ENCODE data around the gene PACRG.

Gene PACRG

DNA sequence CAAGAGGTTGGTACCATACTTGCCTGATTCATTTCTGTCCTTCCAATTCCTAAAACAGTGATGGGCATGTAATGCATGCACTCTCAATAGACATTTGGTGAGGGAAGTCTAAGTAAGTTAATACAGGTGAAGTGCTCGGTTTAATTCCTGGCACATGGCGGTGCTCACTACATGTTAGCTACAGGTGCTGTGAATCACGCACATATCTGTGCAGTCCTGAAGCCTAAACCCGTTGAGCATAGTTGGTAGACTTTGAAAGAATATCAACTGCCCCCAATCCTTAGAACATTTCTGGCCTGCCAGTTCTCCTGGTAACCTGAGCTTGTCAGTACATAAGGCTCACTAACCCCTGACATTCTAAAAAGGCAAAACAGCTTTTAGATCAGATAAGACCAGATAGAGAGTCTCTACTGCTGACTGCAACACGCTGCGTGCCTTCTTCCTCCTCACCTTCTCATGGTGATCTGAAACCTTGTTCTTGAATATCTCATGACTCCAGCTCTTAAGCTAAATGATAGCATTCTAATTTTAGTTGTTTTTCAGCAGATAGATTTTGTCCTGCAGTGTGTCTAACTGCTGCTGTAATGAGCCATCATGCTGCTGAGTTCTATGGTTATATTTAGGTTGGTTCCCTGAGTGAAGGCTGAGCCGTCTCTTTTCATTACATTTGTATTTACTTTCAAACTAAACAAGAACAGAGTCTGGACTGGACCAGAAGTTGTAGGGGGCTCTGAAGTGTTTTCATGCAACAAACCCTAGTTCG lies 358.3 kb downstream of the PACRG start:
- no peak for DNase-seq (ENCODE audit: low read depth)

GRCh38 chr6:163086624-163086920 lies 358.8 kb downstream of the PACRG start:
- no peak for DNase-seq (ENCODE audit: low read depth)

DNA sequence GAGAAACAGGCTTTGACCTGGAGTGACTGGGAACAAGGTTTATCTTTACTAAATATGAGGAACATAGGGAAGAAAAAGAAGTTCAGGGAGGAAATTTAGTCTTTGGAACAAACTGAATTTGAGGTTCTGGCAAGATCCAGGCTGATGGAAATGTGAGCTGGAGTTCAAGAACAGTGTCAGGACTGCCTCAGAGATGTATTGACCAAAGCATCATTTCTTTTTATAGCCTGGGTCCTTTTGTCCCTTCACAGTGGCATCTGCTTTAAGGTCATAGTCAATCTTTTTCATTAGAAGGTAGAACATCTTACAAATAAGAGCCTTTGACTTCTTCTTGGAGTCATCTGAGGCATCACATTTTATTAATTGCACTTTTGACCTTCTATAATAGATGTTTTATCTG lies 360.2 kb downstream of the PACRG start:
- DNase-seq (ENCODE audit: low read depth) = no peak

DNA sequence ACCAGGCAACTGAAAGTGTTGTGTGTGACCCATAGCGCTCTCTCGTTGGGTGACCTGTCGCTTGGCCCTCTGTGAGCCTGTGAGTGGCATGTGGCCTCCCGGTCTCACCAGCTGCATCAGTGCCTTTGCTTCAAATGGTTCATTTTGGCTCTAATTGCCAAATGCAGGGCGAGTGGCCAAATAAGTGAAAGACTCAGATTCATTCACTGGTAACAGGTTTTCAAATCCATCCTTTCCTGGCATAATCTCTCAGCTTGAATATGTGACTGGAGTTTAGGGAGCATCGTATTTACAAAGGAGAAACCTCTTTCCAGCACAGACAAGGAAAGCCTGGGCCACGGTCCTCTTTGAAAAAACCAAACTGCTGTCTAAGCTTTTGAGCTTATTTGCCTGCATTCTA lies 365.1 kb downstream of the PACRG start:
- no peak for DNase-seq (ENCODE audit: low read depth)

DNA sequence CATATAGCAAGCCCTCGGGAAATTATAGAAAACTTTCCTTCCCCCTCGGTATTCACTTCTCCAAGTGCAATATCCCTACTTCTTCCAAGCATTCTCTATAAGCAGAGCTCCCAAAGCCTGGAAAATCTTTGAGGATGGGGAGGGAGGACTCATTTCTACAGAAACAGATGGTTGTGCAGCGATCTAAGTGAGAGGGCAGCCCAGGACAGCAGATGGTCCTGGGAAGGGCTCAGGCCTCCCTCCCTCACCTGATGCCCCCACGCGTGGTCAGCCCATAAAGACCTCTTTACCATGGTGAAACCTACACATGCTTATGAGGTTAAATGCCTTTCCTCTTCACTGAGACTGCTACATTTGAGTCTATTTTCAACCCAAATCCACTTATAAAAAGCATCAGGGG lies 367.1 kb downstream of the PACRG start:
- no peak for DNase-seq (ENCODE audit: low read depth)

DNA sequence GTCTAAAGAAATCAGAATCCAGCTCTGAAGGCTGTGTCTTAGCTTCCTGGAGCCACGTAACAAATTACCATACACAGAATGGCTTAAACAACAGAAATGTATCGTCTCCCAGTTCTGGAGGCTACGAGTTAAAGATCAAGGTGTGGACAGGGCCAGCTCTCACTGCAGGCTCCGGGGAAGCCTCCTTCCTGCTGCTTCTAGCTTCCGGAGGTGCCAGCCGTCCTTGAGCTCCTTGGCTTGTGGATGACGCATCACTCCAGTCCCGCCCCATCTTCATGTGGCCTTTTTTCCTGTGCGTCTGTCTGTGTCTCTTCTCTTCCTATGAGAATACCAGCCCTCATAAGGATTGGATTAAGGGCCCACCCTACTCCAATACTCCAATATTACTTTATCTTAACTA lies 367.6 kb downstream of the PACRG start:
- no peak for DNase-seq (ENCODE audit: low read depth)

- no peak for DNase-seq (ENCODE audit: low read depth)
Measured at GRCh38 chr6:163098827-163099479, 371.2 kb downstream of the PACRG start.

DNA sequence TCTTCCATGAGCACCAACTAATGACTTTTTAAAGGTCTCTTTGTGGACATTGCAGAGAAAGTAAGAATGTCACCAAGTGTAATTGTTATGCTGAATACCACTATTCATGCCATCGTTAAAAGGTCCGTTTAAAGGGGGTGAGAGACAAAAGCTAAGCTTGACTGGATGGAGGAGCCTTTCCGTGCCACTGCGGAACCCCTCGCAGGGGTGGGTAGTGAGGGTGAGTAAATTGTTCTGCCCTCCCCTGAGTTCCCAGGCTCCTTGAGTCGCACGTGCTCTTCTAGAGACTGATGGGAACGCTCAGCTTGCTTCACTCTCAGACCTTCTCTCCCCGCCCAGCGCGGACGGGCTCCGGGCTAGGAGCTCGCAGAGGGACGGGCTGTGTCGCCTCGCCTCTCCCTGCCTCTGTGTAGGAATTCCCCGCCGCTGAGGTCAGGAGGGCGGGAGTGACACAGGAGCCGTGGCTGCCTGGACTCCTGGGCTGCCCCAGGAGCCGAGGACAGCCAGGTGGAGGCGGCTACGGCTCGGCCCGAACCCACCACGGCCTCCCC lies 371.9 kb downstream of the PACRG start:
- DNase-seq (ENCODE audit: low read depth) = no peak

DNA sequence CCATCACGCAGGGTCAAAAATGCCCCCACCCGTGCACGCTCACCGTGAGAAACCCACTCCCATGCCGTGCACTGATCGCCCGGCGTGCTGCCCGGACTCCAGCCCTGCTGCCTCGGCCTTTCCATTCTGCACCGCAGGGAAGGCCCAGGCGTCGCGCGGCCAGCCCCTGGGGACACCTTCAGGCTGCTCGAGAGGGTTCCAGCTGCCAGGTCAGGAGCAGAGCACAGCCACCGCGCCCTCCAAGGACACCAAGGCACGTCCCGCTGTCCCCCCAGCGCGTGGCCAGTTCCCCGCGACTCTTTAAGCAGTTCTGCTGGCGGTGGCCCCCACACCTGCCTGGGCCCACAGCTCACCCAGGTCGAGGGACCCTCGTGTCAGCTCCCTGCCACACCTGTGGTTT lies 372.5 kb downstream of the PACRG start:
- DNase-seq (ENCODE audit: low read depth) = no peak

DNA sequence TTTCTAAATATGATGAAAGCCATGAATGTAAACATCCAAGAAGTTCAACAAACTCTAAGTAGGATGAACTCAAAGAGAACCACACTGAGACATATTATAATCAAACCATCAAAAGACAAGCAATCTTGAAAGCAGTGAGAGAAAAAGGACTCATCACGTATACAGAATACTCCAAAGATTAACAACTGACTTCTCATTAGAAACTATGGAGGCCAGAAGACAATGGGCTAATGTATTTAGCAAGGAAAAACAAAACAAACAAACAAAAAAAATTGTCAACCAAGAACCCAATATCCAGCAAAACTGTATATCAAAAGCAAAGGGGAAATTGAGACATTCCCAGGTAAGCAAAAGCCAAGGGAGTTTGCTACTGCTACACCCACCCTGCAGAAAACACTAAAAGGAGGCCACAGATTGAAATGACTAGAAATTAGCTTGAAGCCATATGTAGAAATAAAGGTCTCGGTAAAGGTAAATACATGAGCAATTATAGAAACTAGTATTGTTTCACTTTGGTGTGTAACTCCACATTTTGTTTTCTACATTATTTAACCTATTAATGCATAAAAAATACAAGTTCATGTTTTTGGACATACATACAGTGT lies 385.7 kb downstream of the PACRG start:
- no peak for DNase-seq (ENCODE audit: low read depth)

DNA sequence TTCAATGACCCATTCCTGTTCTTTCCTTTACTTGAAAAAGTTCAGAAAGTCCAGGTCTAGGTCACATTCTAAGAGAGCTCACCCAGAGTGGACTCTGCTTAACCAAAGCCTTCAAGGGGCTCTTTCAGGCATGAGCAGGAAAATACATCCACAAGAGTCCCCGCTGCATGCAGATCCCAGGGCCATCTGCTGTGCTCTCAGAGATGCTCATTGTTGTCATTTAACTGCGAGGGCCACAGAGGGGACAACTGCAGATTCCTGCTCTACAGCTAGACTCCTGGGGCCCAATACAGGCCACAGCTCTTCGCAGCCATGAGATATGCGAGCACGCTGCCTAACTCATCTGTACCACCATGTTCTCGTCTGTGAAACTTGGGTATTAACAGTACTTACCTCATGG lies 391.2 kb downstream of the PACRG start:
- DNase-seq (ENCODE audit: low read depth) = no peak

DNA sequence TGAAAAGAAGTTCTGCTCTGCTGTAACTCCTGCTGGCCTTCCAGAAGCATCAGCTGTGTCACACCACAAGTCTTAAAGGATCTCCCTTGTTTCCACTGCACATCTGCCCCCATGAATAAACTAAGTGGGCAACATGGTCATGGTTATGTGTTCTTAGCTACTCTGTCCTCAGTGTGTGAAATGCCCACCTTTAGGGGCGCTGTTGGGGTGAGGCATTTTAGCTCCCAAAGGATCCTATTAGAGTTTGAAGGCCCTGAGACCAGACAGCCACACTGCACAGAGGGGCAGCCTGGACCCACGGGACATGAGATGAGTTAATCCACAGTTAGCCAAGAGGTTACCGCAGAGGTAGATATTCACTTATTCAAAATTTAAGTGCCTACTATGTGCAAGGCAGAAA lies 392.4 kb downstream of the PACRG start:
- no peak for DNase-seq (ENCODE audit: low read depth)

DNA sequence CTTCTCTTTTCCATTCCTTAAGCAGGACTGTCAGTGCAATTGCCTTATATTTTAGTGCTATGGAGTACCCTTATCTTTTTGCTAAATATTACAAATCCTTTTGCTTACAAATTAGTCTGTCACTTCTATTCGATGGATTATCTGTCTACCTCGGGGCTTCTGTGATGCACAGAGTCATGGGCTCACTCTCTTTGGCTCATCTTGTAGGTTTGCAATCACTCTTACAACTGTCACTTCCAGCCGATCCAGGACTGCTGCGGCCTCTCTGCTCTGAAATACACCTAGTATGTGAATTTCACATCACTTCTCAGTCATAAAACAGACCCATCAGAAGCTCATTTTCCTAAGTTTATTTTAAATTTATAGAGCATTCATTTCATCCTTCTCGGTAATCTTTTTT lies 393.5 kb downstream of the PACRG start:
- no peak for DNase-seq (ENCODE audit: low read depth)

GRCh38 chr6:163122365-163122764 lies 394.6 kb downstream of the PACRG start:
- DNase-seq (ENCODE audit: low read depth) = no peak

GRCh38 chr6:163123098-163123497 lies 395.3 kb downstream of the PACRG start:
- no peak for DNase-seq (ENCODE audit: low read depth)

- DNase-seq (ENCODE audit: low read depth) = no peak
Measured at GRCh38 chr6:163126741-163127140, 399.0 kb downstream of the PACRG start.

DNA sequence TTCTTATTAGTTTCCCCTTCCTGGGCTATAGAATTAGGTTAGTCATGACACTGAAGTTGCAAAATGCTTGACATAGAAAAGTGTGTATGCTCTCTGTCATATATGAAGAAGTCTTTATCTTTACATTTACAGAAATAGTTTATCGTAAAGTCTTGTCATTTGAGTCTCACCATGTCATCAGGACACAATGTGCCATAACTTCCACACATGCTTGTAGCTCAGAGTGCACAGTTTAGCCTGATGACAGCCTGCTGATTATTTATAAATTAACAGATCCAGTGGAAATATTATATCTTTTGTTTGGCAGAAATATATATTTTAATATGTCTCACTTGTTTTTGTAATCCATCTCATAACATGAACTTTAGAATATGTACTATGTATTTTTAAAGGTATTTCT lies 399.8 kb downstream of the PACRG start:
- DNase-seq (ENCODE audit: low read depth) = no peak

- no peak for DNase-seq (ENCODE audit: low read depth)
Measured at GRCh38 chr6:163128324-163128723, 400.6 kb downstream of the PACRG start.

DNA sequence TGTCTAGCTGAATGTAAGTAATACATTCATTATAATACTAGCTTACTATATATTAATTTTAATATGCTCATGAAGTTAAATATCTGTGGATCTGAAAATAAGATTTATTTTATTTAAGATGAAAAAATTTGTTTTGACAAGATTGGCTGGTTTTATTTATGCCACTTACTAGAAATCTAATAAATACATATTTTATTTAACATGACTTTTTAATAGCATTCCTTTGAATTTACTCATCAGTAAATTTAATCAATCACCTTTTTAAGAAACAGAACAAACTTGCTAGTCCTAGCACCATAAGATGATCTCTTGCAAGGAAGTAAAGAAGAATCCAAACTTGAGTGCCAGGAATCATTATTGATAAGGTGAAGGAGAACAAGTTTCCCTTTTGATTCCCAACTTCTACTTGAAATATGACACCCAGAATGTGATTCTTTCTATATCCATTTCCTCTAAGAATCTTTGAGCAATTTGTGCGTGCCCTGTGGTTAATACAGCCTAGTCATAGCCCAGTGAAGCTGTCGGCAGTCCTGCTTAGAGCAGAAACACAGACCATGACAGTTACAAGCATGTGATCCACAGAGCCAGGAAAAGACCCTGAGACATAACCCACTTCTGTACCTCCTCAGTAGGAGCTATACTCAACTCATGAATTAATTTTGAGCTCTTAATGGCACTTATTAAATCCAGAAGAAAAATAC lies 404.4 kb downstream of the PACRG start:
- DNase-seq (ENCODE audit: low read depth) = no peak

DNA sequence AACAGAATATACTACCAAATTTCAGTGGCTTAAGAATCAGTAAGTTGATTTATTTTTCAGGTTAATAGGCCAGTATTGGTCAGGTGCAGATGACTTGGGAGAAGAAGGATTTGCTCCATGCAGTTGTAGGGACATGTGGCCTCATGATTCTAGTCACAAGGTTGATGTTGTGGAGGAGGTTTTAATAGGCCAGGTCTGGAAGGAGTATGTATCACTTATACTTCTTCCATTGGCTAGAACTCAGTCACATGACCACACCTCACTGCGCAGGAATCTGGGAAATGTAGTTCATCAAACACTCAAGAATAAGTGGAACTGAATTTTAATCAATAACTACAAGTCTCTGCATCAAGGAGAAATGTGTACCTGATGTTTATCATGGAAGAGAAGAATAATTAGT lies 405.2 kb downstream of the PACRG start:
- no peak for DNase-seq (ENCODE audit: low read depth)

- DNase-seq (ENCODE audit: low read depth) = no peak
Measured at GRCh38 chr6:163133691-163134090, 405.9 kb downstream of the PACRG start.

GRCh38 chr6:163136681-163137397 lies 409.1 kb downstream of the PACRG start:
- no peak for DNase-seq (ENCODE audit: low read depth)
